ENCODE measurements around the gene USP40. TPM values are rescaled to one million over a fixed set of nuclear protein-coding genes. Genes with fewer than 3 reads are reported as not detected.
A peak's percentile ranks its signal among the peaks of the same experiment; 100 is the strongest.

USP40 gene
- total RNA-seq, 6 donors from 2014 or later = 34.4 to 75.4 (median 50.4) TPM

DNA sequence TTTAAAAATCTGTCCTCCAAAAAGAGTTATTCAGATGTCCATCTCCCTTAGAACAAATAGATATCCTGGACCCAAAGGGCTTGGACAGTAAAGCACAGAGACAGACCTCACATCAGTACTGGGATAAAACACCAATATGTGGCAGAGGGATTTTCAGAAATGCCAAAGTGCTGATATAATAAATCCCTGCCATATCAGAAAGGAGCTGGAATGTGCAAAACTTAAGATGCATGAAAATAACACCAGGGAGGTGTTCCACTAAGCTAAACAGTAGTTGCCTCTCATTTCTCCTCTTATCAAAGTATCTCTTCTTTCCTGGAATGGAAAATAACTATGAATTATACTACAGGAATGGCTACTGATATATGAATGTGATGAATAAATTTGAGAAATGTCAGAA, 13.2 kb downstream of the USP40 start:
- ATAC-seq (ENCODE audit: low FRiP score in 2 of 2) (no peak), DNase-seq (no peak)
- Histone ChIP-seq H3K4me3 (no peak overlapping the region), H3K9me3 (no peaks in the 10 kb centered on the region), H3K27me3 (no peaks in the 10 kb centered on the region), H3K4me1 (peaks cover 0 to 10% (median 0%) of the 10 kb centered on the region in 4 donors), H3K27ac (no peak overlapping the region), H3K36me3 (peaks cover 4 to 76% (median 11%) of the 10 kb centered on the region in 4 donors)
- TF ChIP-seq POLR2AphosphoS5 (IDR thresholded peaks at IDR 0.05) = no peak
- TF ChIP-seq, protein P1, sequence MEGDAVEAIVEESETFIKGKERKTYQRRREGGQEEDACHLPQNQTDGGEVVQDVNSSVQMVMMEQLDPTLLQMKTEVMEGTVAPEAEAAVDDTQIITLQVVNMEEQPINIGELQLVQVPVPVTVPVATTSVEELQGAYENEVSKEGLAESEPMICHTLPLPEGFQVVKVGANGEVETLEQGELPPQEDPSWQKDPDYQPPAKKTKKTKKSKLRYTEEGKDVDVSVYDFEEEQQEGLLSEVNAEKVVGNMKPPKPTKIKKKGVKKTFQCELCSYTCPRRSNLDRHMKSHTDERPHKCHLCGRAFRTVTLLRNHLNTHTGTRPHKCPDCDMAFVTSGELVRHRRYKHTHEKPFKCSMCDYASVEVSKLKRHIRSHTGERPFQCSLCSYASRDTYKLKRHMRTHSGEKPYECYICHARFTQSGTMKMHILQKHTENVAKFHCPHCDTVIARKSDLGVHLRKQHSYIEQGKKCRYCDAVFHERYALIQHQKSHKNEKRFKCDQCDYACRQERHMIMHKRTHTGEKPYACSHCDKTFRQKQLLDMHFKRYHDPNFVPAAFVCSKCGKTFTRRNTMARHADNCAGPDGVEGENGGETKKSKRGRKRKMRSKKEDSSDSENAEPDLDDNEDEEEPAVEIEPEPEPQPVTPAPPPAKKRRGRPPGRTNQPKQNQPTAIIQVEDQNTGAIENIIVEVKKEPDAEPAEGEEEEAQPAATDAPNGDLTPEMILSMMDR (IDR thresholded peaks at IDR 0.05) = no peak

DNA sequence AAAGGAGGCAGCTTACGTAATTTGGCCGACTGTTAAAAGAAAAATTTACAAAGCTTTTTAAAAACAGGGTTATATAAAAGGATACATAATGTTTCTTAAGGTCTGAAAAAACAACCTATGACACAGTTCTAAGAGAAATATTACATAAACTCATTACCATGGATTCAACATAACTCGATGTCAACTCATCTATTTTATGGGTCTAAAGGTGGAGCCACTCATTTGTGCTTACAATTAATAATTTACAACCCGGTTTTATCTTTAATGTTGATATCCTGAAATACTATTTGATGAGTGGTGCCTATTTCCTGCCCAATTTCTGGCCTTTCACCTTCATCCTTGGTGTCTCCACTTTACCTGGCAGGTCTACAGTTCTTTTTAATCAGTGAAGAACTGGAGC, 15.1 kb downstream of the USP40 start:
- Histone ChIP-seq H3K36me3 (peaks cover 4 to 80% (median 10%) of the 10 kb centered on the region in 4 donors), H3K27me3 (no peaks in the 10 kb centered on the region), H3K27ac (no peak overlapping the region), H3K9me3 (no peaks in the 10 kb centered on the region), H3K4me3 (no peak overlapping the region), H3K4me1 (no peaks in the 10 kb centered on the region)
- TF ChIP-seq POLR2AphosphoS5 (IDR thresholded peaks at IDR 0.05) (no peak), POLR2A (IDR thresholded peaks at IDR 0.05) (no peak), EP300 (IDR thresholded peaks at IDR 0.05) (no peak)
- TF ChIP-seq, protein P1 (IDR thresholded peaks at IDR 0.05) = no peak
- ATAC-seq (ENCODE audit: low FRiP score in 2 of 2) = no peak
- WGBS, 2 donors = 68 to 75% methylated on average over 4 of the region's 4 CpGs
- DNase-seq = no peak

DNA sequence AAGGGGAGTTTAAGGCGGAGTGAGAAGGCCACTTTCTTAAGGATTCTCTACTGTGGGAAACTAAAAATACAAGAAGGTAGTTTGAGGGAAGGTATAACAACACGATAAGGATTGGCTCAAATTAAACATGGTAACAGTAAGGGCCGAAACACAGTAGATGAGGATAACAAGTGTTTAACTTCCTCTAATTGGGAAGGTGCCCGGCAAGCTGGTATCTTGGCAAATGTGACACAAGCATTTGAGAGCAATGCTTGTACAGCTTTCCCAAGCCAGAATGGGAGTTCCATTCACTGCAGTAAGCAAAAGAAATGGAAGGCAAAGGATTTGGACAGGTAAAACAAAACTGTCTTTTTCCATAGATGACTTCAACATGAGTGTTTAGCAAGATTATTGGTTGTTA, 19.8 kb downstream of the USP40 start:
- peaks cover 4 to 65% (median 10%) of the 10 kb centered on the region in 4 donors for H3K36me3 ChIP-seq
- no peaks in the 10 kb centered on the region for H3K27me3 ChIP-seq
- WGBS, 2 donors = 79 to 83% methylated on average over 4 of the region's 4 CpGs
- DNase-seq (peak in 1 of 2 donors; percentile 52), ATAC-seq (ENCODE audit: low FRiP score in 2 of 2) (no peak)
- H3K4me3 ChIP-seq = no peak overlapping the region
- no peak for TF ChIP-seq POLR2AphosphoS5 (IDR thresholded peaks at IDR 0.05)
- no peak for TF ChIP-seq EP300 (IDR thresholded peaks at IDR 0.05)
- TF ChIP-seq, protein P1 (IDR thresholded peaks at IDR 0.05) = no peak
- no peak for TF ChIP-seq POLR2A (IDR thresholded peaks at IDR 0.05)
- no peaks in the 10 kb centered on the region for H3K9me3 ChIP-seq
- H3K27ac ChIP-seq = no peak overlapping the region
- no peaks in the 10 kb centered on the region for H3K4me1 ChIP-seq

DNA sequence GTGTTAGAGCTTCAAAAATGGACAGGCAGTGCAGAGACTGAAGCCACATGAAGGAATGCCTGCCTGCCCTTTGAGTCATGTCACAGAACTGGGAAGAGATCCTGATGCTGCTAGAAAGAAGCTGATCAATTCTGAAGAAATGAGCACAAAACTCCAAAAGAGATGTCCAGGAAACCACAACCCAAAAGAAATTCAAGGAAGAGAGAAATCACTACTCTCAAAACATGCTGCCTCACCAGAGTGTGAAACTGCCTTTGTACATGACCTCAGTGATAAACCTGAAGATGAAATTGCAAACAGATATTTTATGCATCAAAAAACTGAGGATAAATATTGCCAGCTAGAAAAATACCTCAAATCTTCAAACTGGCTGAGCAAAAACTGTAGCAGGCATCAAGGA, 20.5 kb downstream of the USP40 start:
- Histone ChIP-seq H3K27ac (no peak overlapping the region), H3K4me1 (no peaks in the 10 kb centered on the region), H3K27me3 (no peaks in the 10 kb centered on the region), H3K9me3 (no peaks in the 10 kb centered on the region), H3K36me3 (peaks cover 4 to 61% (median 7%) of the 10 kb centered on the region in 4 donors), H3K4me3 (no peak overlapping the region)
- no peak for ATAC-seq (ENCODE audit: low FRiP score in 2 of 2)
- no peak for TF ChIP-seq POLR2A (IDR thresholded peaks at IDR 0.05)
- DNase-seq = no peak

DNA sequence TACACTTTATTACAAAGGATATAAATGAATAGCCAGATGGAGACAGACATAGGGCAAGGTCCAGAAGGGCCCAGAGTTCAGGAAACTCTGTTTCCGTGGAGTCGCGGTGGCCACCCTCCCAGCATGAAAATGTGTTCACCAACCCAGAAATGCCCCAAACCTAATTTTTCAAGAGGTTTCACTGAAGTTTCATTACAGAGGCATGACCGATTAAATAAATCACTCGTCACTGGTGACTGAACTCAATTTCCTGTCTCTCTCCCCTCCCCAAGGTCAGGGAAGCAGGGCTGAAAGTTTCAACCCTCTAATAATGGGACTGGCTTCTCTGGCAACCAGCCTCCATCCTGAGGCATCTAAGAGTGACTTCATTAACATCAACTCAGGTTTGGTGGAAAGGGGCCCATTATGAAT, 22.4 kb downstream of the USP40 start:
- DNase-seq = no peak
- 87 to 91% methylated on average over 5 of the region's 5 CpGs for WGBS, 2 donors
- H3K27ac ChIP-seq = no peak overlapping the region
- no peaks in the 10 kb centered on the region for H3K9me3 ChIP-seq
- H3K36me3 ChIP-seq = peaks cover 0 to 70% (median 7%) of the 10 kb centered on the region in 4 donors
- no peak for ATAC-seq (ENCODE audit: low FRiP score in 2 of 2)
- no peak overlapping the region for H3K4me3 ChIP-seq
- H3K27me3 ChIP-seq = no peaks in the 10 kb centered on the region
- TF ChIP-seq, protein P1 (IDR thresholded peaks at IDR 0.05) = no peak
- TF ChIP-seq POLR2A (IDR thresholded peaks at IDR 0.05) (no peak), EP300 (IDR thresholded peaks at IDR 0.05) (no peak), POLR2AphosphoS5 (IDR thresholded peaks at IDR 0.05) (no peak)
- no peaks in the 10 kb centered on the region for H3K4me1 ChIP-seq
